Measurements from ENCODE around the gene ASCL5. TPM values are rescaled to one million over a fixed set of nuclear protein-coding genes. Genes with fewer than 3 reads are reported as not detected.

Gene ASCL5
- total RNA-seq, 1 experiment from 2014 or later = not detected

- Histone ChIP-seq H3K36me3 (ENCODE audit: insufficient read depth, low read length, poor library complexity, severe bottlenecking) (no peaks in the 10 kb centered on the region), H3K9me3 (ENCODE audit: low read depth, low read length, poor library complexity, severe bottlenecking) (no peaks in the 10 kb centered on the region), H3K4me1 (ENCODE audit: insufficient read depth, low read length, poor library complexity, severe bottlenecking) (peaks cover 8% of the 10 kb centered on the region), H3K27me3 (replicated peaks; ENCODE audit: insufficient read depth, low read depth, low read length, poor library complexity) (no peaks in the 10 kb centered on the region), H3K27ac (ENCODE audit: low read depth, low read length, poor library complexity, severe bottlenecking) (no peak overlapping the region), H3K4me3 (ENCODE audit: low read depth, low read length, poor library complexity, severe bottlenecking) (no peak overlapping the region)
- no peak for TF ChIP-seq CTCF (conservative IDR thresholded peaks at IDR 0.05; ENCODE audit: low read depth, low read length)
- TF ChIP-seq EZH2 (IDR thresholded peaks at IDR 0.05; ENCODE audit: borderline replicate concordance, low read depth, low read length, poor library complexity, severe bottlenecking) = no peak
- DNase-seq (ENCODE audit: low spot score) = no peak
- ChIA-PET CTCF (no interaction called here), POLR2A (ENCODE audit: low non-redundant PET) (no interaction called here)
- no TSS peak for BruUV-seq (replicated peaks)
- intact Hi-C loops (cut with micrococcal nuclease; ENCODE audit: unreplicated experiment) = loop anchor here (10.0 kb wide), 1 partner anchor 556 kb away; no protein-coding TSS in a partner anchor
These were observed 15.8 kb downstream of the ASCL5 start for GRCh38 chr1:201111156-201111555.

- no peak for DNase-seq (ENCODE audit: low spot score)
- ChIA-PET CTCF (no interaction called here), POLR2A (ENCODE audit: low non-redundant PET) (no interaction called here)
- no peaks in the 10 kb centered on the region for H3K27me3 ChIP-seq (replicated peaks; ENCODE audit: insufficient read depth, low read depth, low read length, poor library complexity)
- BruUV-seq (replicated peaks) = no TSS peak
- TF ChIP-seq CTCF (conservative IDR thresholded peaks at IDR 0.05; ENCODE audit: low read depth, low read length) = no peak
- TF ChIP-seq EZH2 (IDR thresholded peaks at IDR 0.05; ENCODE audit: borderline replicate concordance, low read depth, low read length, poor library complexity, severe bottlenecking) = no peak
- intact Hi-C loops (cut with micrococcal nuclease; ENCODE audit: unreplicated experiment) = loop anchor here (10.0 kb wide), 1 partner anchor 556 kb away; no protein-coding TSS in a partner anchor
- H3K36me3 ChIP-seq (ENCODE audit: insufficient read depth, low read length, poor library complexity, severe bottlenecking) = no peaks in the 10 kb centered on the region
- H3K9me3 ChIP-seq (ENCODE audit: low read depth, low read length, poor library complexity, severe bottlenecking) = no peaks in the 10 kb centered on the region
- H3K4me3 ChIP-seq (ENCODE audit: low read depth, low read length, poor library complexity, severe bottlenecking) = no peak overlapping the region
- no peak overlapping the region for H3K27ac ChIP-seq (ENCODE audit: low read depth, low read length, poor library complexity, severe bottlenecking)
- peaks cover 8% of the 10 kb centered on the region for H3K4me1 ChIP-seq (ENCODE audit: insufficient read depth, low read length, poor library complexity, severe bottlenecking)
These were observed 16.4 kb downstream of the ASCL5 start for GRCh38 chr1:201110616-201111015.

- Histone ChIP-seq H3K27ac (ENCODE audit: low read depth, low read length, poor library complexity, severe bottlenecking) (no peak overlapping the region), H3K9me3 (ENCODE audit: low read depth, low read length, poor library complexity, severe bottlenecking) (no peaks in the 10 kb centered on the region), H3K36me3 (ENCODE audit: insufficient read depth, low read length, poor library complexity, severe bottlenecking) (no peaks in the 10 kb centered on the region), H3K27me3 (replicated peaks; ENCODE audit: insufficient read depth, low read depth, low read length, poor library complexity) (no peaks in the 10 kb centered on the region), H3K4me3 (ENCODE audit: low read depth, low read length, poor library complexity, severe bottlenecking) (no peak overlapping the region), H3K4me1 (ENCODE audit: insufficient read depth, low read length, poor library complexity, severe bottlenecking) (peaks cover 4% of the 10 kb centered on the region)
- BruUV-seq (replicated peaks) = no TSS peak
- TF ChIP-seq EZH2 (IDR thresholded peaks at IDR 0.05; ENCODE audit: borderline replicate concordance, low read depth, low read length, poor library complexity, severe bottlenecking) (no peak), CTCF (conservative IDR thresholded peaks at IDR 0.05; ENCODE audit: low read depth, low read length) (no peak)
- POLR2A ChIA-PET (ENCODE audit: low non-redundant PET) = no interaction called here
- intact Hi-C loops (cut with micrococcal nuclease; ENCODE audit: unreplicated experiment) = loop anchor here (10.0 kb wide), 1 partner anchor 555 kb away; no protein-coding TSS in a partner anchor
- no peak for DNase-seq (ENCODE audit: low spot score)
- CTCF ChIA-PET = no interaction called here
These were observed 16.8 kb downstream of the ASCL5 start for GRCh38 chr1:201110138-201110537.
